ENCODE measurements around the gene LDLRAD4.

DNA sequence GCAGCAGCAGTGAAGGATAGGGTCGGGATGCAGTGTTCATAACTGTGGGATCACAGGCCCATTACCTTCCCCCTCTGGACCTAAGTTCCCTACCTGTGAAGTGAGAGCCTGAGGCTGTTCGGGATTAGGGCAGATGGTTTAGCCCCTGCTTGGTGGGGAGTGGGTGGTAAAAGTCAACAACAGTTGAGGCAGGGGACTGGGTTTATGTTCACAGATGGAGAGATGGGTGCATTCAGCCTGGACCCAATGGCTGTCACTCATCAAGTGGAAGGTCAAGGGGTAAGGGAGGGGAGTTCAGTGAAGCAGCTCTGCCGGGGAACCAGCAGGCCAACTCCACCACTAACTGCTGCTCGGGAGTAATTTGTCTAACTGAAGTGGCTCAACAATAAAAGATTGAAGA is 327.4 kb downstream of the LDLRAD4 start:
- TF ChIP-seq, protein P1, sequence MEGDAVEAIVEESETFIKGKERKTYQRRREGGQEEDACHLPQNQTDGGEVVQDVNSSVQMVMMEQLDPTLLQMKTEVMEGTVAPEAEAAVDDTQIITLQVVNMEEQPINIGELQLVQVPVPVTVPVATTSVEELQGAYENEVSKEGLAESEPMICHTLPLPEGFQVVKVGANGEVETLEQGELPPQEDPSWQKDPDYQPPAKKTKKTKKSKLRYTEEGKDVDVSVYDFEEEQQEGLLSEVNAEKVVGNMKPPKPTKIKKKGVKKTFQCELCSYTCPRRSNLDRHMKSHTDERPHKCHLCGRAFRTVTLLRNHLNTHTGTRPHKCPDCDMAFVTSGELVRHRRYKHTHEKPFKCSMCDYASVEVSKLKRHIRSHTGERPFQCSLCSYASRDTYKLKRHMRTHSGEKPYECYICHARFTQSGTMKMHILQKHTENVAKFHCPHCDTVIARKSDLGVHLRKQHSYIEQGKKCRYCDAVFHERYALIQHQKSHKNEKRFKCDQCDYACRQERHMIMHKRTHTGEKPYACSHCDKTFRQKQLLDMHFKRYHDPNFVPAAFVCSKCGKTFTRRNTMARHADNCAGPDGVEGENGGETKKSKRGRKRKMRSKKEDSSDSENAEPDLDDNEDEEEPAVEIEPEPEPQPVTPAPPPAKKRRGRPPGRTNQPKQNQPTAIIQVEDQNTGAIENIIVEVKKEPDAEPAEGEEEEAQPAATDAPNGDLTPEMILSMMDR (IDR thresholded peaks at IDR 0.05): no peak
- TF ChIP-seq POLR2A (IDR thresholded peaks at IDR 0.05): no peak
